SU-DHL-6 (cell line): Measurements from ENCODE around the gene C3.
"Not testable (repeated sequence)": the region's sequence is repeated elsewhere in the genome, so short reads cannot be mapped to it uniquely, and the experiment has no call there.

Experiments used
- EZH2phosphoT487 ChIP-seq: fragments of 200-600 bp; sonication (generic), shearing (Covaris generic); conservative IDR thresholded peaks from 2 replicates; pipeline ENCODE4 v1.6.1; 2018; ENCODE audit warnings: mild to moderate bottlenecking, antibody characterized with exemption, low read length, moderate library complexity, mixed read lengths
- TF ChIP-seq, protein P1 (sequence below): fragments of 200-600 bp; sonication (generic); IDR thresholded peaks from one replicate; pipeline ENCODE4 v1.5.1; 2017; ENCODE audit warnings: antibody characterized with exemption, mild to moderate bottlenecking, low read length, moderate library complexity; ENCODE audit not compliant: insufficient read depth, poor library complexity, severe bottlenecking

DNA sequence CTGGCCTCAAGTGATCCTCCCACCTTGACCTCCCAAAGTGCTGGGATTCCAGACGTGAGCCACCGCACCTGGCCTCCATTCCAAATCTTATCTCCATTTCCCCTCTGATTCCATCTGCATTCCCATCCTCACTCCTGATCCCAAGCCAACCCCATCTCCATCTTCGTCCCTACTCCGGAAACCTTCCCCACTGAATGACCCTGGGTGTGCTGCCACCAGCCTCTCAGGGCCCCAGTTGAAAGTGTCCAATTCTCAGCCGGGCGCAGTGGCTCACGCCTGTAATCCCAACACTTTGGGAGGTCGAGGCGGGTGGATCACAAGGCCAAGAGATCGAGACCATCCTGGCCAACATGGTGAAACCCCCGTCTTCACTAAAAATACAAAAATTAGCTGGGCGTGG is 11.5 kb downstream of the C3 start:
- TF ChIP-seq, protein P1, sequence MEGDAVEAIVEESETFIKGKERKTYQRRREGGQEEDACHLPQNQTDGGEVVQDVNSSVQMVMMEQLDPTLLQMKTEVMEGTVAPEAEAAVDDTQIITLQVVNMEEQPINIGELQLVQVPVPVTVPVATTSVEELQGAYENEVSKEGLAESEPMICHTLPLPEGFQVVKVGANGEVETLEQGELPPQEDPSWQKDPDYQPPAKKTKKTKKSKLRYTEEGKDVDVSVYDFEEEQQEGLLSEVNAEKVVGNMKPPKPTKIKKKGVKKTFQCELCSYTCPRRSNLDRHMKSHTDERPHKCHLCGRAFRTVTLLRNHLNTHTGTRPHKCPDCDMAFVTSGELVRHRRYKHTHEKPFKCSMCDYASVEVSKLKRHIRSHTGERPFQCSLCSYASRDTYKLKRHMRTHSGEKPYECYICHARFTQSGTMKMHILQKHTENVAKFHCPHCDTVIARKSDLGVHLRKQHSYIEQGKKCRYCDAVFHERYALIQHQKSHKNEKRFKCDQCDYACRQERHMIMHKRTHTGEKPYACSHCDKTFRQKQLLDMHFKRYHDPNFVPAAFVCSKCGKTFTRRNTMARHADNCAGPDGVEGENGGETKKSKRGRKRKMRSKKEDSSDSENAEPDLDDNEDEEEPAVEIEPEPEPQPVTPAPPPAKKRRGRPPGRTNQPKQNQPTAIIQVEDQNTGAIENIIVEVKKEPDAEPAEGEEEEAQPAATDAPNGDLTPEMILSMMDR: not testable (repeated sequence)
- TF ChIP-seq EZH2phosphoT487: not testable (repeated sequence)
